Neuronal stem cell (in vitro differentiated cells): ENCODE measurements around the gene FEZF2.

Source experiments
- DNase-seq: peaks from one replicate; pipeline ENCODE4 v3.0.0-alpha.2; 2013; ENCODE audit warnings: low spot score
- H2AFZ ChIP-seq: one replicate; pipeline ENCODE4 v1.6.1; 2013; ENCODE audit warnings: mild to moderate bottlenecking, low read length, inconsistent platforms
- H2AK5ac ChIP-seq: 2 replicates; pipeline ENCODE4 v1.6.1; 2013; ENCODE audit warnings: low read depth, mild to moderate bottlenecking, inconsistent platforms, low read length, moderate library complexity, mixed read lengths
- H2BK120ac ChIP-seq: 2 replicates; pipeline ENCODE4 v1.6.1; 2013; ENCODE audit warnings: low read depth, mild to moderate bottlenecking, inconsistent platforms, low read length, moderate library complexity, mixed read lengths
- H2BK12ac ChIP-seq: one replicate; pipeline ENCODE4 v1.6.1; 2013; ENCODE audit warnings: low read length, inconsistent platforms
- H2BK15ac ChIP-seq: 2 replicates; pipeline ENCODE4 v1.6.1; 2013; ENCODE audit warnings: mild to moderate bottlenecking, low read length, inconsistent platforms, mixed read lengths
- H2BK5ac ChIP-seq: one replicate; pipeline ENCODE4 v1.6.1; 2013; ENCODE audit warnings: inconsistent platforms, mild to moderate bottlenecking, low read length, moderate library complexity
- H3K14ac ChIP-seq: one replicate; pipeline ENCODE4 v1.6.1; 2013; ENCODE audit warnings: low read length, inconsistent platforms
- H3K18ac ChIP-seq: 2 replicates; pipeline ENCODE4 v1.6.1; 2013; ENCODE audit warnings: low read length, inconsistent platforms
- H3K23ac ChIP-seq: 2 replicates; pipeline ENCODE4 v1.6.1; 2013; ENCODE audit warnings: low read depth, mild to moderate bottlenecking, mixed read lengths, low read length, inconsistent platforms; ENCODE audit not compliant: poor library complexity
- H3K27ac ChIP-seq: replicated peaks from 3 replicates; pipeline ENCODE4 v1.5.1; 2013; ENCODE audit warnings: low read length, inconsistent platforms
- H3K27me3 ChIP-seq, 3 experiments: 2 replicates each; pipeline ENCODE4 v1.6.1; 2013; ENCODE audit warnings: low read length in 3 of 3, mild to moderate bottlenecking in 2 of 3, inconsistent platforms in 1 of 3, low read depth in 1 of 3, mixed read lengths in 1 of 3, moderate library complexity in 1 of 3; ENCODE audit not compliant: control insufficient read depth in 3 of 3, insufficient read depth in 3 of 3
- H3K36me3 ChIP-seq, 2 donors: replicated peaks in 1 of 2; 2 replicates each; pipeline ENCODE4 v1.6.1; 2013; ENCODE audit warnings: low read length in 2 of 2; ENCODE audit not compliant: control insufficient read depth in 2 of 2, insufficient read depth in 2 of 2
- H3K4ac ChIP-seq: 2 replicates; pipeline ENCODE4 v1.6.1; 2013; ENCODE audit warnings: inconsistent platforms, mild to moderate bottlenecking, low read length, moderate library complexity
- H3K4me1 ChIP-seq, 2 donors: 1 replicate in 1 of 2; 2 replicates in 1 of 2; pipeline ENCODE4 v1.6.1; 2013; ENCODE audit warnings: low read length in 2 of 2, low read depth in 1 of 2; ENCODE audit not compliant: control insufficient read depth in 2 of 2, insufficient read depth in 1 of 2
- H3K4me2 ChIP-seq: one replicate; pipeline ENCODE4 v1.6.1; 2013; ENCODE audit warnings: mild to moderate bottlenecking, low read length, inconsistent platforms; ENCODE audit not compliant: insufficient read depth, poor library complexity, severe bottlenecking
- H3K4me3 ChIP-seq, 2 donors: 2 replicates each; pipeline ENCODE4 v1.5.1; 2013; ENCODE audit warnings: low read length in 2 of 2, mild to moderate bottlenecking in 2 of 2, inconsistent platforms in 1 of 2, moderate library complexity in 1 of 2
- H3K79me1 ChIP-seq: one replicate; pipeline ENCODE4 v1.6.1; 2013; ENCODE audit warnings: low read depth, mild to moderate bottlenecking, inconsistent platforms, low read length, moderate library complexity
- H3K9ac ChIP-seq: one replicate; pipeline ENCODE4 v1.6.1; 2013; ENCODE audit warnings: mild to moderate bottlenecking, low read depth, low read length, inconsistent platforms; ENCODE audit not compliant: poor library complexity
- H3K9me3 ChIP-seq, 2 donors: replicated peaks in 1 of 2; 2 replicates each; pipeline versions ENCODE3 to v1.6.1; 2013; ENCODE audit warnings: low read length in 2 of 2, mild to moderate bottlenecking in 2 of 2, inconsistent platforms in 1 of 2, low read depth in 1 of 2, mixed read lengths in 1 of 2, moderate library complexity in 1 of 2; ENCODE audit not compliant: control insufficient read depth in 2 of 2, insufficient read depth in 1 of 2
- H4K8ac ChIP-seq: one replicate; pipeline ENCODE4 v1.6.1; 2013; ENCODE audit warnings: low read depth, mild to moderate bottlenecking, inconsistent platforms, low read length, moderate library complexity
- H4K91ac ChIP-seq: one replicate; pipeline ENCODE4 v1.6.1; 2013; ENCODE audit warnings: low read length, low read depth, mild to moderate bottlenecking, inconsistent platforms; ENCODE audit not compliant: poor library complexity
- WGBS, 2 donors: extraction: QIAGEN DNeasy Blood & Tissue Kit; methylation state at CpG; one replicate each; pipeline ENCODE4 v1.1.7; 2013; ENCODE audit warnings: missing lambda C conversion rate in 2 of 2, mixed read lengths in 1 of 2; ENCODE audit not compliant: insufficient read length in 2 of 2, insufficient replicate concordance in 1 of 2; ENCODE audit errors: extremely low coverage in 2 of 2; 5-methylcytosine and 5-hydroxymethylcytosine counted together

Gene FEZF2

GRCh38 chr3:62371720-62372591 lies 1.4 kb downstream of the FEZF2 start:
- Histone ChIP-seq H3K79me1 (no peaks in the 10 kb centered on the region), H3K36me3 (no peaks in the 10 kb centered on the region), H3K23ac (peak overlapping the region; percentile 30), H4K8ac (no peak overlapping the region), H2AFZ (peak overlapping the region; percentile 73), H3K4me1 (peaks cover 9 to 43% of the 10 kb centered on the region in 2 donors), H3K4me3 (peak overlapping the region in 1 of 2 donors; percentile 87), H2AK5ac (peak overlapping the region; percentile 99), H3K4me2 (peak overlapping the region; percentile 86), H3K18ac (peak overlapping the region; percentile 98), H3K4ac (peak overlapping the region; percentile 72), H3K14ac (peak overlapping the region; percentile 78), H2BK120ac (peak overlapping the region; percentile 81), H2BK12ac (peak overlapping the region; percentile 80), H3K27me3 (peaks cover 29 to 99% (median 71%) of the 10 kb centered on the region in 3 experiments), H2BK15ac (peak overlapping the region; percentile 91), H3K9ac (peak overlapping the region; percentile 91), H3K9me3 (peaks cover 0 to 3% of the 10 kb centered on the region in 2 donors), H4K91ac (peak overlapping the region; percentile 57), H3K27ac (no peak overlapping the region), H2BK5ac (peak overlapping the region; percentile 92)
- no peak for DNase-seq
- WGBS, 2 donors: no CpG with 5 or more reads among the region's 66 CpGs

- no peaks in the 10 kb centered on the region for H3K9me3 ChIP-seq
- no peak overlapping the region for H4K8ac ChIP-seq
- H3K27ac ChIP-seq: no peak overlapping the region
- DNase-seq: no peak
- peak overlapping the region; percentile 98 for H3K18ac ChIP-seq
- H3K4me2 ChIP-seq: peak overlapping the region; percentile 86
- H2AFZ ChIP-seq: peak overlapping the region; percentile 64
- H4K91ac ChIP-seq: no peak overlapping the region
- peak overlapping the region; percentile 46 for H3K4ac ChIP-seq
- H3K23ac ChIP-seq: no peak overlapping the region
- H3K27me3 ChIP-seq: peaks cover 25 to 99% (median 68%) of the 10 kb centered on the region in 3 experiments
- peak overlapping the region; percentile 14 for H3K14ac ChIP-seq
- H2BK5ac ChIP-seq: peak overlapping the region; percentile 92
- H3K36me3 ChIP-seq: no peaks in the 10 kb centered on the region
- H3K4me1 ChIP-seq: peaks cover 9 to 44% of the 10 kb centered on the region in 2 donors
- H3K4me3 ChIP-seq: peak overlapping the region in 1 of 2 donors; percentile 87
- H3K79me1 ChIP-seq: no peaks in the 10 kb centered on the region
- peak overlapping the region; percentile 87 for H2BK12ac ChIP-seq
- H2BK15ac ChIP-seq: peak overlapping the region; percentile 91
- peak overlapping the region; percentile 53 for H3K9ac ChIP-seq
- no CpG with 5 or more reads among the region's 49 CpGs for WGBS, 2 donors
- H2AK5ac ChIP-seq: peak overlapping the region; percentile 99
- peak overlapping the region; percentile 81 for H2BK120ac ChIP-seq
These were observed 2.3 kb downstream of the FEZF2 start for GRCh38 chr3:62370858-62371719.

GRCh38 chr3:62370112-62370857 lies 3.1 kb downstream of the FEZF2 start:
- Histone ChIP-seq H3K4me1 (peaks cover 9 to 38% of the 10 kb centered on the region in 2 donors), H2AFZ (peak overlapping the region; percentile 64)
- no CpG with 5 or more reads among the region's 46 CpGs for WGBS, 2 donors

More at GRCh38 chr3:62370112-62370857, 3.1 kb downstream of the FEZF2 start:
- Histone ChIP-seq H3K23ac (no peak overlapping the region), H3K9me3 (no peaks in the 10 kb centered on the region), H2BK15ac (peak overlapping the region; percentile 3), H3K9ac (peak overlapping the region; percentile 10), H4K8ac (no peak overlapping the region), H4K91ac (no peak overlapping the region), H3K4ac (no peak overlapping the region), H2BK12ac (no peak overlapping the region), H2AK5ac (peak overlapping the region; percentile 3), H3K27ac (no peak overlapping the region), H3K79me1 (no peaks in the 10 kb centered on the region), H3K36me3 (no peaks in the 10 kb centered on the region), H2BK5ac (no peak overlapping the region), H3K18ac (peak overlapping the region; percentile 79), H3K27me3 (peaks cover 25 to 99% (median 64%) of the 10 kb centered on the region in 3 experiments), H3K14ac (no peak overlapping the region), H3K4me2 (peak overlapping the region; percentile 86), H2BK120ac (peak overlapping the region; percentile 9), H3K4me3 (peak overlapping the region in 1 of 2 donors; percentile 58)
- no peak for DNase-seq
